Testis (tissue), 3 donors: ENCODE results near the gene TNNC2. TPM values are rescaled to one million over a fixed set of nuclear protein-coding genes. Genes with fewer than 3 reads are reported as not detected.
A peak's percentile ranks its signal among the peaks of the same experiment; 100 is the strongest.

Experiments
- DNase-seq: peaks from one replicate; pipeline ENCODE4 v3.0.0-alpha.2; 2019
- H3K27ac ChIP-seq, 2 donors: fragments of 200-600 bp; sonication (generic); one replicate each; pipeline ENCODE4 v1.5.1; 2019
- H3K27me3 ChIP-seq: fragments of 200-600 bp; sonication (generic); one replicate; pipeline ENCODE4 v1.5.1; 2019
- H3K36me3 ChIP-seq: fragments of 200-600 bp; sonication (generic); one replicate; pipeline ENCODE4 v1.5.1; 2017; ENCODE audit warnings: low read depth; ENCODE audit errors: missing control alignments
- H3K4me1 ChIP-seq: fragments of 200-600 bp; sonication (generic); one replicate; pipeline ENCODE4 v1.5.1; 2019
- H3K4me3 ChIP-seq, 2 donors: fragments of 200-600 bp; sonication (generic); one replicate each; pipeline ENCODE4 v1.5.1; 2017 to 2019
- H3K9me3 ChIP-seq: fragments of 200-600 bp; sonication (generic); one replicate; pipeline ENCODE4 v1.5.1; 2017
- CTCF ChIP-seq, 3 experiments: fragments of 450-650 bp in 2 of 3; fragments of 200-600 bp in 1 of 3; sonication (generic) in 1 of 3; IDR thresholded peaks; one replicate each; pipeline ENCODE4 v1.5.1; 2016 to 2019; ENCODE audit warnings: antibody characterized with exemption in 3 of 3, mild to moderate bottlenecking in 2 of 3, moderate library complexity in 1 of 3
- POLR2A ChIP-seq: fragments of 450-650 bp; IDR thresholded peaks from one replicate; pipeline ENCODE4 v1.6.1; 2017; ENCODE audit warnings: antibody characterized with exemption, mild to moderate bottlenecking, moderate library complexity
- WGBS, 2 donors: methylation state at CpG; one replicate each; pipeline ENCODE4 v1.1.5; 2018; 5-methylcytosine and 5-hydroxymethylcytosine counted together
- intact Hi-C: fragments of 100-400 bp; cut with DNase I; formaldehyde crosslinking; loops from one replicate; pipeline ENCODE4 v1.15.1; 2023; ENCODE audit warnings: low total_unique reads
- polyA plus RNA-seq: library from polyadenylated mRNA; stranded (reverse); fragments of 350-450 nt; fragmentation: Illumina TruSeq; extraction: RNeasy Lipid Tissue Mini Kit (QIAGEN cat#74804); gene quantifications from one replicate; pipeline ENCODE4 v1.2.3, GENCODE V29; 2014; ENCODE audit warnings: low read depth, low replicate concordance; ENCODE audit not compliant: insufficient read depth
- total RNA-seq, 2 donors: library from RNA; depleted of rRNA; stranded (reverse); fragments of >200 nt; gene quantifications; one replicate each; pipeline ENCODE4 v1.2.3, GENCODE V29; 2016

TNNC2 gene
- total and polyA plus RNA-seq, 3 donors from 2014 or later = 4.6 to 12.1 (median 6.5) TPM

- TF ChIP-seq POLR2A (no peak), CTCF (IDR thresholded peaks at IDR 0.05) (no peak)
- intact Hi-C loops = no loop called here
- no peaks in the 10 kb centered on the region for H3K9me3 ChIP-seq
- peaks cover 27% of the 10 kb centered on the region for H3K4me1 ChIP-seq
- WGBS, 2 donors = 69 to 82% methylated on average over 5 of the region's 5 CpGs
- H3K27ac ChIP-seq = peak overlapping the region in 1 of 2 donors; percentile 95
- H3K4me3 ChIP-seq = no peak overlapping the region
- DNase-seq = peak; percentile 42
- no peaks in the 10 kb centered on the region for H3K36me3 ChIP-seq
- no peaks in the 10 kb centered on the region for H3K27me3 ChIP-seq
Observed at GRCh38 chr20:45835825-45836224, 8.7 kb upstream of the TNNC2 start.

- TF ChIP-seq POLR2A (no peak), CTCF (IDR thresholded peaks at IDR 0.05) (peak in 1 of 3 experiments; percentile 8)
- peaks cover 27% of the 10 kb centered on the region for H3K4me1 ChIP-seq
- no peak for DNase-seq
- H3K4me3 ChIP-seq = no peak overlapping the region
- intact Hi-C loops = no loop called here
- no peaks in the 10 kb centered on the region for H3K36me3 ChIP-seq
- no peaks in the 10 kb centered on the region for H3K9me3 ChIP-seq
- WGBS, 2 donors = 31 to 47% methylated on average over 3 of the region's 3 CpGs
- peak overlapping the region in 1 of 2 donors; percentile 95 for H3K27ac ChIP-seq
- no peaks in the 10 kb centered on the region for H3K27me3 ChIP-seq
Observed at GRCh38 chr20:45835329-45835765, 8.2 kb upstream of the TNNC2 start.

GRCh38 chr20:45834797-45835161 is 7.7 kb upstream of the TNNC2 start:
- Histone ChIP-seq H3K27ac (peak overlapping the region; percentile 92 to 95), H3K4me3 (peak overlapping the region; percentile 83 to 84), H3K9me3 (no peaks in the 10 kb centered on the region), H3K4me1 (peaks cover 27% of the 10 kb centered on the region), H3K27me3 (no peaks in the 10 kb centered on the region), H3K36me3 (no peaks in the 10 kb centered on the region)
- no peak for TF ChIP-seq POLR2A
- 40 to 52% methylated on average over 6 to 14 of the region's 14 CpGs for WGBS, 2 donors
- no peak for DNase-seq
- intact Hi-C loops = no loop called here

- no peaks in the 10 kb centered on the region for H3K9me3 ChIP-seq
- DNase-seq = peak; percentile 84
- peak overlapping the region; percentile 83 to 84 for H3K4me3 ChIP-seq
- WGBS, 2 donors = 1% methylated on average over 24 to 70 of the region's 71 CpGs
- no peaks in the 10 kb centered on the region for H3K27me3 ChIP-seq
- TF ChIP-seq CTCF (IDR thresholded peaks at IDR 0.05) (no peak), POLR2A (no peak)
- H3K36me3 ChIP-seq = no peaks in the 10 kb centered on the region
- peaks cover 27% of the 10 kb centered on the region for H3K4me1 ChIP-seq
- peak overlapping the region; percentile 92 to 95 for H3K27ac ChIP-seq
- intact Hi-C loops = no loop called here
Observed at GRCh38 chr20:45833883-45834796, 7.0 kb upstream of the TNNC2 start.

- WGBS, 2 donors = 3 to 7% methylated on average over 11 to 35 of the region's 35 CpGs
- DNase-seq = peak; percentile 85
- no peaks in the 10 kb centered on the region for H3K27me3 ChIP-seq
- H3K9me3 ChIP-seq = no peaks in the 10 kb centered on the region
- intact Hi-C loops = no loop called here
- peaks cover 33% of the 10 kb centered on the region for H3K4me1 ChIP-seq
- no peak for TF ChIP-seq CTCF (IDR thresholded peaks at IDR 0.05)
- no peak for TF ChIP-seq POLR2A
- peak within 1 kb of the TSS; percentile 83 to 84 for H3K4me3 ChIP-seq
- H3K36me3 ChIP-seq = no peaks in the 10 kb centered on the region
- peak within 1 kb of the TSS; percentile 92 to 95 for H3K27ac ChIP-seq
Observed at GRCh38 chr20:45833030-45833882, 6.1 kb upstream of the TNNC2 start, which contains the start of gene SNX21. Gene SNX21 (plus strand): TSS chr20:45833799. CDS start chr20:45833920, 121 bp downstream.
